HG03175 (cell line): Measurements from ENCODE around the gene NT5C2.
A peak's percentile ranks its signal among the peaks of the same experiment; 100 is the strongest.
"Not testable (repeated sequence)": the region's sequence is repeated elsewhere in the genome, so short reads cannot be mapped to it uniquely, and the experiment has no call there.

Experiments used
- ATAC-seq: cut with Tn5 transposase; IDR thresholded peaks from one replicate; pipeline ENCODE4 v1.9.1; 2021; ENCODE audit warnings: mild to moderate bottlenecking, moderate library complexity; ENCODE audit not compliant: unreplicated experiment

The NT5C2 gene

GRCh38 chr10:103203466-103203865 is 10.4 kb upstream of the NT5C2 start:
- no peak for ATAC-seq

- no peak for ATAC-seq
Measured at GRCh38 chr10:103202319-103202718, 9.2 kb upstream of the NT5C2 start.

- no peak for ATAC-seq
Measured at GRCh38 chr10:103199488-103199887, 6.4 kb upstream of the NT5C2 start.

GRCh38 chr10:103198648-103199047 is 5.6 kb upstream of the NT5C2 start:
- no peak for ATAC-seq

- no peak for ATAC-seq
Measured at GRCh38 chr10:103197903-103198302, 4.8 kb upstream of the NT5C2 start.

- ATAC-seq = no peak
Measured at GRCh38 chr10:103197174-103197573, 4.1 kb upstream of the NT5C2 start.

GRCh38 chr10:103196516-103196915 is 3.4 kb upstream of the NT5C2 start:
- ATAC-seq = no peak

- ATAC-seq = peak; percentile 30
Measured at GRCh38 chr10:103193820-103194529, 903 bp upstream of the NT5C2 start.

GRCh38 chr10:103192451-103193106 is 493 bp downstream of the NT5C2 start:
- ATAC-seq = peak; percentile 67

GRCh38 chr10:103192089-103192450 is 1.0 kb downstream of the NT5C2 start:
- ATAC-seq = no peak

- not testable (repeated sequence) for ATAC-seq
Measured at GRCh38 chr10:103191198-103191597, 1.9 kb downstream of the NT5C2 start.

GRCh38 chr10:103188853-103189252 is 4.2 kb downstream of the NT5C2 start:
- ATAC-seq = no peak

GRCh38 chr10:103186128-103186527 is 6.9 kb downstream of the NT5C2 start:
- no peak for ATAC-seq

GRCh38 chr10:103184615-103185014 is 8.5 kb downstream of the NT5C2 start:
- ATAC-seq = no peak

GRCh38 chr10:103183991-103184451 is 9.1 kb downstream of the NT5C2 start:
- ATAC-seq = not testable (repeated sequence)

- ATAC-seq = peak; percentile 87
Measured at GRCh38 chr10:103181244-103181643, 11.8 kb downstream of the NT5C2 start.

- ATAC-seq = no peak
Measured at GRCh38 chr10:103180491-103180890, 12.6 kb downstream of the NT5C2 start.

- no peak for ATAC-seq
Measured at GRCh38 chr10:103177123-103177522, 15.9 kb downstream of the NT5C2 start.

- ATAC-seq = no peak
Measured at GRCh38 chr10:103175580-103176285, 17.3 kb downstream of the NT5C2 start.

- not testable (repeated sequence) for ATAC-seq
Measured at GRCh38 chr10:103174324-103174723, 18.7 kb downstream of the NT5C2 start.

- no peak for ATAC-seq
Measured at GRCh38 chr10:103171278-103171677, 21.8 kb downstream of the NT5C2 start.

GRCh38 chr10:103168438-103168837 is 24.6 kb downstream of the NT5C2 start:
- ATAC-seq = no peak
